HCT116 (cell line): ENCODE results near the gene BNIP1. TPM values are rescaled to one million over a fixed set of nuclear protein-coding genes. Genes with fewer than 3 reads are reported as not detected.

ENCODE experiments used
- ELF1 ChIP-seq: IDR thresholded peaks from 2 replicates; pipeline ENCODE4 v1.6.1; 2012; ENCODE audit warnings: low read depth, borderline replicate concordance
- EZH2 ChIP-seq: fragments of 200-600 bp; sonication (generic); IDR thresholded peaks from 2 replicates; pipeline ENCODE4 v1.6.1; 2017; ENCODE audit warnings: antibody characterized with exemption, mixed run types
- EZH2phosphoT487 ChIP-seq: fragments of 200-600 bp; IDR thresholded peaks from 2 replicates; pipeline ENCODE4 v1.6.1; 2018; ENCODE audit warnings: antibody characterized with exemption, borderline replicate concordance
- JUND ChIP-seq: IDR thresholded peaks from 2 replicates; pipeline ENCODE4 v1.6.1; 2012
- MAX ChIP-seq: IDR thresholded peaks from 2 replicates; pipeline ENCODE4 v1.6.1; 2012
- POLR2A ChIP-seq: IDR thresholded peaks from 2 replicates; pipeline ENCODE4 v1.7.0; 2011; ENCODE audit warnings: borderline replicate concordance; ENCODE audit not compliant: insufficient read depth, insufficient read length; ENCODE audit errors: extremely low read depth
- RAD21 ChIP-seq: IDR thresholded peaks from 2 replicates; pipeline ENCODE4 v1.6.1; 2012; ENCODE audit warnings: low read depth, mild to moderate bottlenecking
- SIN3A ChIP-seq: IDR thresholded peaks from 2 replicates; pipeline ENCODE4 v1.6.1; 2012; ENCODE audit warnings: low read depth
- SP1 ChIP-seq: IDR thresholded peaks from 2 replicates; pipeline ENCODE4 v1.6.1; 2012; ENCODE audit warnings: low read depth
- SRF ChIP-seq: IDR thresholded peaks from 2 replicates; pipeline ENCODE4 v1.6.1; 2012; ENCODE audit warnings: low read depth
- ZFX ChIP-seq: fragments of 450-650 bp; IDR thresholded peaks from 2 replicates; pipeline ENCODE4 v1.6.1; 2017
- total RNA-seq: library from RNA; stranded (reverse); gene quantifications from one replicate; pipeline ENCODE4 v1.2.1, GENCODE V29; 2021; ENCODE audit not compliant: unreplicated experiment
- TF ChIP-seq, protein P1 (sequence below): IDR thresholded peaks from 2 replicates; pipeline ENCODE4 v1.6.1; 2012; ENCODE audit warnings: low read depth

BNIP1 gene
- total RNA-seq, 1 experiment from 2014 or later: 18.6 TPM

DNA sequence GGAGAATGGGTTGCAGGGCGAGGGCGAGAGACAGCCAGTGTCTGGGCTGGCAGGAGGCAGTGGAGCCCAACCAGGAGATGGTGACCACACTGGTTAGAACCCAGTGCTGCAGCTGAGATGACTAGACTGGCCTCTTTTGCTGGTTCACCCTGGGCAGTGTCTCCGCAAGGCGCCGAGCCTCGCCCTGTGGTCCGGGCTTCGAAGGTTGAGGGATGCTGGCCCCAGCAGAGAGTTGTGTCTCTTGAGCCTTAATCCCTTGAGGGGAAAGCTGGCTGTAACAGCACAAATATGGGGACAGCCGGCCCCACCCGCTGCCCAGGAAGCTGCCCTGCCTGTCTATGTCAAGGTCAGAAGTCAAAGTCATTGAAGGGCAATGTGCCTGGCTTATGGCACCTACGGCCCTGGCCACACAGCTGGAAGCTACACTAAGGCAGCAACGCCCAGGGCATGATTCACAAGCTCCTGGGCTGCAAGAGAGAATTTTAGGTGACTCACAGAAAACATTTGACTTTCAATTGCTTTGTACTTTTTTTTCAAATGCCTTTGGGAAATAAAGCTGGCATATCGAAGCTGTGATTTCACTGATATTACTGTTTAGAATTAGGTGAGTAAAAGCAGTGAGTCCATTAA lies 57.4 kb downstream of the BNIP1 start (continued):
- TF ChIP-seq, protein P1, sequence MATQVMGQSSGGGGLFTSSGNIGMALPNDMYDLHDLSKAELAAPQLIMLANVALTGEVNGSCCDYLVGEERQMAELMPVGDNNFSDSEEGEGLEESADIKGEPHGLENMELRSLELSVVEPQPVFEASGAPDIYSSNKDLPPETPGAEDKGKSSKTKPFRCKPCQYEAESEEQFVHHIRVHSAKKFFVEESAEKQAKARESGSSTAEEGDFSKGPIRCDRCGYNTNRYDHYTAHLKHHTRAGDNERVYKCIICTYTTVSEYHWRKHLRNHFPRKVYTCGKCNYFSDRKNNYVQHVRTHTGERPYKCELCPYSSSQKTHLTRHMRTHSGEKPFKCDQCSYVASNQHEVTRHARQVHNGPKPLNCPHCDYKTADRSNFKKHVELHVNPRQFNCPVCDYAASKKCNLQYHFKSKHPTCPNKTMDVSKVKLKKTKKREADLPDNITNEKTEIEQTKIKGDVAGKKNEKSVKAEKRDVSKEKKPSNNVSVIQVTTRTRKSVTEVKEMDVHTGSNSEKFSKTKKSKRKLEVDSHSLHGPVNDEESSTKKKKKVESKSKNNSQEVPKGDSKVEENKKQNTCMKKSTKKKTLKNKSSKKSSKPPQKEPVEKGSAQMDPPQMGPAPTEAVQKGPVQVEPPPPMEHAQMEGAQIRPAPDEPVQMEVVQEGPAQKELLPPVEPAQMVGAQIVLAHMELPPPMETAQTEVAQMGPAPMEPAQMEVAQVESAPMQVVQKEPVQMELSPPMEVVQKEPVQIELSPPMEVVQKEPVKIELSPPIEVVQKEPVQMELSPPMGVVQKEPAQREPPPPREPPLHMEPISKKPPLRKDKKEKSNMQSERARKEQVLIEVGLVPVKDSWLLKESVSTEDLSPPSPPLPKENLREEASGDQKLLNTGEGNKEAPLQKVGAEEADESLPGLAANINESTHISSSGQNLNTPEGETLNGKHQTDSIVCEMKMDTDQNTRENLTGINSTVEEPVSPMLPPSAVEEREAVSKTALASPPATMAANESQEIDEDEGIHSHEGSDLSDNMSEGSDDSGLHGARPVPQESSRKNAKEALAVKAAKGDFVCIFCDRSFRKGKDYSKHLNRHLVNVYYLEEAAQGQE: no peak
- TF ChIP-seq JUND: peak; percentile 85
- no peak for TF ChIP-seq EZH2
- peak; percentile 62 for TF ChIP-seq MAX
- peak; percentile 72 for TF ChIP-seq SP1
- TF ChIP-seq POLR2A: no peak
- no peak for TF ChIP-seq SRF
- no peak for TF ChIP-seq ELF1
- TF ChIP-seq ZFX: no peak
- TF ChIP-seq SIN3A: no peak
- TF ChIP-seq RAD21: no peak
- TF ChIP-seq EZH2phosphoT487: no peak
